Transverse colon (tissue), 3 donors: ENCODE results near the gene CNOT3.

Experiments used
- POLR2A ChIP-seq: fragments of 450-650 bp; IDR thresholded peaks from one replicate; pipeline ENCODE4 v1.6.1; 2016; ENCODE audit warnings: antibody characterized with exemption, mild to moderate bottlenecking, moderate library complexity
- TF ChIP-seq, protein P1 (sequence below), 5 experiments: fragments of 200-600 bp in 3 of 5; fragments of 450-650 bp in 2 of 5; sonication (generic) in 3 of 5; IDR thresholded peaks; 1 replicate in 2 of 5; 2 replicates in 3 of 5; pipeline ENCODE4 v1.5.1; 2016 to 2017; ENCODE audit warnings: antibody characterized with exemption in 5 of 5, inconsistent platforms in 3 of 5, mild to moderate bottlenecking in 2 of 5, moderate library complexity in 1 of 5

DNA sequence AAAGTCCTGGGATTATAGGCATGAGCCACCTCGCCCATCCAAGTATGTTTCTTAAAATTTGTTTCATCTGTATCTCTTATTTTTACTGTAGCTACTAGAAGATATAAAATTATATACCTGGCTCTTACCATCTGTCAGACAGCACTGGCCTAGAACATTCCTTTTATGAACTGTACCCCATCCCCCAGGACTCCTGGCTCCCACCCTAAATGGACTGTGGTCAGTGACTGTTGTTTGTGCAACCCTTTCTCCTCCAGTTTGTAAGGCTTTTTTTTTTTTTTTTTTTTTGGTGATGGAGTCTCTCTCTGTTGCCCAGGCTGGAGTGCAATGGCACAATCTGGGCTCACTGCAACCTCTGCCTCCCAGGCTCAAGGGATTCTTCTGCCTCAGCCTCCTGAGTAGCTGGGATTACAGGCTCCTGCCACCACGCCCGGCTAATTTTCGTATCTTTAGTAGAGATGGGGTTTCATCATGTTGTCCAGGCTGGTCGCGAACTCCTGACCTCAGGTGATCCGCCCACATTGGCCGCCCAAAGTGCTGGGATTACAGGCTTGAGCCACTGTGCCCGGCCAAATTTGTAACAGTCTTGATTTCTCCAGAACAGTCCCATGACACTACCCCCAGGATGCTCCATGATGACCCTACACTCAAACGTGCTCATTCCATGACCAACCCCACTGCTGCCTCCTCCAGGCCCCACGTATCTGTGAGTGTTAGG is 32.4 kb upstream of the CNOT3 start:
- TF ChIP-seq, protein P1, sequence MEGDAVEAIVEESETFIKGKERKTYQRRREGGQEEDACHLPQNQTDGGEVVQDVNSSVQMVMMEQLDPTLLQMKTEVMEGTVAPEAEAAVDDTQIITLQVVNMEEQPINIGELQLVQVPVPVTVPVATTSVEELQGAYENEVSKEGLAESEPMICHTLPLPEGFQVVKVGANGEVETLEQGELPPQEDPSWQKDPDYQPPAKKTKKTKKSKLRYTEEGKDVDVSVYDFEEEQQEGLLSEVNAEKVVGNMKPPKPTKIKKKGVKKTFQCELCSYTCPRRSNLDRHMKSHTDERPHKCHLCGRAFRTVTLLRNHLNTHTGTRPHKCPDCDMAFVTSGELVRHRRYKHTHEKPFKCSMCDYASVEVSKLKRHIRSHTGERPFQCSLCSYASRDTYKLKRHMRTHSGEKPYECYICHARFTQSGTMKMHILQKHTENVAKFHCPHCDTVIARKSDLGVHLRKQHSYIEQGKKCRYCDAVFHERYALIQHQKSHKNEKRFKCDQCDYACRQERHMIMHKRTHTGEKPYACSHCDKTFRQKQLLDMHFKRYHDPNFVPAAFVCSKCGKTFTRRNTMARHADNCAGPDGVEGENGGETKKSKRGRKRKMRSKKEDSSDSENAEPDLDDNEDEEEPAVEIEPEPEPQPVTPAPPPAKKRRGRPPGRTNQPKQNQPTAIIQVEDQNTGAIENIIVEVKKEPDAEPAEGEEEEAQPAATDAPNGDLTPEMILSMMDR (IDR thresholded peaks at IDR 0.05) = no peak
- TF ChIP-seq POLR2A = no peak
